NCI-H146 treated with DMSO at 0.1 percent for 48 hours (cell line): ENCODE measurements around the gene LYSMD1.
A peak's percentile ranks its signal among the peaks of the same experiment; 100 is the strongest.

Source experiments
- DNase-seq: peaks from one replicate; lab custom pipeline; 2025; ENCODE audit not compliant: unreplicated experiment; lab: John Stamatoyannopoulos, UW

LYSMD1 gene

DNA sequence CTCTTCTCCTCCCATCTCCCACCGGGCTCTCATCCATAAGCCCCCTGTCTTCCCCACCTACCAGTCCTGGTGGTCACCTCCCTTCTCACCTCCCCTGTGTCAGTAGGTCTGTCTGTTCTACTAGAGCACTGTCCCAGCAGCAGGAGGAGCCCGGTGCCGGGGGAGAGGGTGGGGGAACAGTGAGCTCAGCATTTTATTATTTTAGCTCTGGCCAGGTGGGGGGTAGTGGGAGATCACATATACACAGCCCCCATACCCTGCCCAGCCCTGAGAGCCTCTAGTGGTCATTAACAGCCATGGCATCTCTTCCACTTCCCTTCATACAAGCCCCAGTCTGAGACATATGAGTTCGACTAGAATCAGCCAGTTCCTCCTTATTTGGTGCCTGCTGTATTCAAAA, 10.2 kb upstream of the LYSMD1 start, which contains the start of gene TMOD4:
TSS of gene TMOD4 (minus strand) at position 119 of the 400 bp plus-strand sequence. CDS start 1,106 bp downstream, outside the sequence.
- no peak for DNase-seq

DNA sequence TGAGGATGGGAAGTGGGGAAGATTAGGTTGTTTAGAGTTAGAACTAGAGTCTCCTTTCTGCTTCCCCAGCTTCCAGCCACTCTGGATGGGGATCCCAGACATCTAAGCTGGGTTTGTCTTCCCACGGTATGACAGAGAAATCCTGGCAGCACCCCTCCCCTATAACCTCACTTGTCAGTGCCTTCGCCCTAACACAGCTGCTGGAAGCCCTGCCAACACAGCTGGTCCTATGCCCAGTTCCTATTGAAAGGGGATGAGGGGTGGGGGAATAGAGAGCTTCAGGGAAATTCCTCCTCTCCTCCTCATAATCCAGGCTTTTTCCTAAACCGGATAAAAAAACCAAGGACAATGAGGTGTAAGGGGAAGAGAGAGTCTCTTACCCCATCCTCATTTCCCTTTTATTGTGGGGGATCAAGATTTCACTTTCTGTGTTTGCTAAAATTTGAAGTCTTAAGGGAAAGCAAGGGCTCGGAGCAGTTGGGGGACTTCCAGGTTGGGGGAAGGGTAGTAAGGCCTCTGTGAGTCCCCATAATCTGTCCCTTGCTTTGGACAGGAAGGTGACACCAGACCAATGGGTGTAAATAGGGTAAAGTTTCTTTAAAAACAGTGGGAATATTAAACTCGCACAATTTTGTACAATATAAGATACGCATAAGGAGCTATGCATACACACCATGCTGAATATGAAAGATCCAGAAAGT, 9.5 kb upstream of the LYSMD1 start:
- DNase-seq: no peak

DNA sequence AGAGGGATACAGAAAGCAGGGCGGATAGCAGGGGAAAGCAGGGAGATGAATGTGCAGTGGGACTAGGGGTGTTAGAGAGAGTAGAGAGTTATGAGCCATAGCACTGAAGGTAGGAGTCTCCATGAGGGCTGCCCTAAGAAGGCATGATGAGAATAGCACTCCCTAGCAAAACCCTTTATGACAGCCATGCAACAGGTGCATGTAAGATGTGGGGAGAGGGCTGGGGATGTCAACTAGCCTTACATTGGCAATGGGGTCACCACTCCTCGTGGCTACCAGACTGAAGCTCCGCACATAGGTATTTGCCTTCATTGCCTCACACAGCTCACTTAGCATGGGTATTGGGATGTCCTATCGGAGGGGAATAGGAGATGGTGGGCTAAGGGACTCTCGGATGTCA, 5.5 kb upstream of the LYSMD1 start:
- no peak for DNase-seq

DNA sequence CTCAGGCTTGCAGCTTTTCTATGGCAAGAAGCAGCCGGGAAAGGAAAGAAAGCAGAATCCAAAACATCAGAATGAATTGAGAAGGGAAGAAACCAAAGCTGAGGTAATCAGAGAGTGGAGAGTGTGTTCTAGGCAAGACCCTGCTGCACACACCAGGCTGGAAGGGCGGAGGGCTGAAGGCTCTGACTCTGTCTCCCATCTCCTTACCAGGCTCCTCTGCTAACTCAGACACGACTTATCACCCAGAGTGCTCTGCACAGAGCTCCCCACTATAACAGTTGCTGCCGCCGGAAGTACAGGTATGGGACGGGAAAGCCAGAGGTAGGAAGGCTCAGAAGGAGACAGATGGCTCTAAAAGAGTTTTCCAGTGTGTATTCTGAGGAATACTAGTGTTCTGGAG, 1.4 kb upstream of the LYSMD1 start:
- DNase-seq: no peak

DNA sequence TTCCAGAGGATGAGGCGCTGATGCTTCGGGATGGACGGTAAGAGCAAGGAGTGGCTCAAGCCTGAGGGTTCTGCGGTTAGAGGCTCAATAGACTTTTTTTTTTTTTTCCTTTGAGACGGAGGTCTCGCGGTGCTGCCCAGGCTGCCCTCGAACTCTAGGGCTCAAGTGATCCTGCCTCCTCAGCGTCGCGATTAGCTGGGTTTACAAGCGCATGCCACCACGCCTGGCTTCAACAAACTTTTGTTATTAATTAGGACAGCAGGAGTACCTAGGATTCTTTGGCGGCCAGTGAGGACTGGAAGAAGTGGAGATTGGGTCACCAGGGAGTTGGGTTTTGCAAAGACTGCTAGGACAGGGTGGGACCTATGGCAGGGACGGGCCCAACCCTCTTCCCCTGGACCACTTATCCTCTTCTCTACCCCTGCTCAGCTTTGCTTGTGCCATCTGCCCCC, 829 bp upstream of the LYSMD1 start:
- peak; percentile 35 for DNase-seq

DNA sequence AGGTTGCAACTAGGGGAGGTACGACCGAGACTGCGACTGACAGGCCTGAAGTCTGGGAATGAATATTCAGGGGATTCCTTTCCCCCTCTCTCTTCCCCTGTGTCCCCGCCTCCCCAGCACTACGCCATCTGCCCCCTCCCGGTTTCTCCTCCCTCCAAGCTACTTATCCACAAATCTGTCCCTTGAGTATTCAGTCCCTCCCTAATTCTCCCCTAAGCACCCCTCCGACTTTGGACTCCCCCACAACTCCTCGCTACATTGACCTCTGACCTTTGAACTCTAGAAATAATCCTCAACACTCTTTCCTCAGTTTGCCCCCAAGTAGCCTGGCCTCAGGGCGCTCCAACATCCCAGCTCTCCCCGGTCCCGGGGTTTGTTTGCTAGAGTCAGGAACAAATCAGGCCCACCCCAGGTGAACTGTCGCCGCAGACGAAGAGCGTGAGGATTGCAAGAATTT, 393 bp downstream of the LYSMD1 start:
- peak; percentile 37 for DNase-seq

DNA sequence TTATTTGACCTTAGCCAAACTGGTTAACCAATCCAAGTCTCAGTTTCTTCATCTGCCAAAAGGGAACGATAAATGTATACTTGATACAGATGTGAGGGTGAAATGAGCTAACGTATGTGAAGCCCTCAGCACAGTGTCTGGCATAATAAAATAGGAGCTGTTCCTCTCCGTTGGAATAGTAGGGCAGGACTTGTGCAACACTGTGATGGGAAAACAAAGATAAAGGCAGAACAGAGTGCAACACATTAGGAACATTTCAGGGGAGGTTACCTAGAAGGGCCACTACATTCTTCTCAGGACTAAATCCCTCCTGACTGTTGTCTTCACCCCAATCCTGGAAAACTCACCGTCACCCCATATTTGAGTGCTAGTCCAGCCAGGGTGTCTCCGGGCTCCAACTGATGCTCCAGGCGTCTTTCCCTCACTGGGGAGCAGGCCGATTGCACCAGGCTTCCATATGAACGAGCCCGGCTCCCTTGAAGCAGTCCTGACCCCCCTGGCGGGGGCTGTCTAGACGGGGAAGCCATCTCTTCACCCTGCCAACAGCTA, 896 bp downstream of the LYSMD1 start:
- DNase-seq: no peak

DNA sequence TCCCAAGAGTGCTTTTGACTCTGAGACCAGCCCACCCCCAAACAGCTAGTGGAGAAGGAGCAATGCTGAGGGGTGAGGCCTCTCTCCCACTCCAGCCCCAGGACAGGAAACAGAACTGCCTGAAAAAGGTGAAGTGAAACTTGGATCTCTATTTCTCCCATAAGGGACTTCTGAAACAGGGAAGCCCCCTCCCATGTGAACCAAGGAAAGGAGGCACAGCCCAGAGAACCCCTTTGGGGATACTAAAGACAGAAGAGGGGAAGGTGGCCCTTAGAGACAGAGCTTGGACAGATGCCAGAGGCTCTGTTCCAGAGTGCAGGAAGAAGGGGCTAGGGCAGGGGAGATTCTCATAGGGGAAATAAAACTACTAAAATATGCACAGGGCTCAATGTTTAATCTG, 6.3 kb downstream of the LYSMD1 start:
- DNase-seq: no peak

DNA sequence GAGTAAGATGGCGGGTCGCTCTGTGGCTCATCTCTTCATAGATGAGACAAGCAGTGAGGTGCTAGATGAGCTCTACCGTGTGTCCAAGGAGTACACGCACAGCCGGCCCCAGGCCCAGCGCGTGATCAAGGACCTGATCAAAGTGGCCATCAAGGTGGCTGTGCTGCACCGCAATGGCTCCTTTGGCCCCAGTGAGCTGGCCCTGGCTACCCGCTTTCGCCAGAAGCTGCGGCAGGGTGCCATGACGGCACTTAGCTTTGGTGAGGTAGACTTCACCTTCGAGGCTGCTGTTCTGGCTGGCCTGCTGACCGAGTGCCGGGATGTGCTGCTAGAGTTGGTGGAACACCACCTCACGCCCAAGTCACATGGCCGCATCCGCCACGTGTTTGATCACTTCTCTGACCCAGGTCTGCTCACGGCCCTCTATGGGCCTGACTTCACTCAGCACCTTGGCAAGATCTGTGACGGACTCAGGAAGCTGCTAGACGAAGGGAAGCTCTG, 6.9 kb downstream of the LYSMD1 start:
- no peak for DNase-seq

DNA sequence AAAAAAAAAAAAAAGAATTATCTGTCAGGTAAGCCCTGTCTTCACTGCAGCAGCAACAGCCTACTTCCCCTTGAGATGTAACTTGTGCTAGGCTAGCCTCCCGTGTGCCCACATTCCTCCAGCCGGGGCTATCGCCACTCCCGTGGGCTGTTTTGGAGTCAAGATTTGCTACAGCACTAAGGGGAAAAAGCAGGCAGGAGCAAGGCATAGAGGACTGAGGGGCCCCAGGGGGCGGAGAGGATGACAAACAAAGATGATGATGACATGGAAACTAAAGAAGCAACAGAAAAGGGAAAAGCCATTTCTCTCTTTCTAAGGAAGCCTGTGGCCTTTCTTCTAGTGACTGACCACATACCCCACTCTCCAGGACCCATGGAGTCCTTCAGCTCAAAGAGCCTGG, 7.4 kb downstream of the LYSMD1 start:
- DNase-seq: no peak

DNA sequence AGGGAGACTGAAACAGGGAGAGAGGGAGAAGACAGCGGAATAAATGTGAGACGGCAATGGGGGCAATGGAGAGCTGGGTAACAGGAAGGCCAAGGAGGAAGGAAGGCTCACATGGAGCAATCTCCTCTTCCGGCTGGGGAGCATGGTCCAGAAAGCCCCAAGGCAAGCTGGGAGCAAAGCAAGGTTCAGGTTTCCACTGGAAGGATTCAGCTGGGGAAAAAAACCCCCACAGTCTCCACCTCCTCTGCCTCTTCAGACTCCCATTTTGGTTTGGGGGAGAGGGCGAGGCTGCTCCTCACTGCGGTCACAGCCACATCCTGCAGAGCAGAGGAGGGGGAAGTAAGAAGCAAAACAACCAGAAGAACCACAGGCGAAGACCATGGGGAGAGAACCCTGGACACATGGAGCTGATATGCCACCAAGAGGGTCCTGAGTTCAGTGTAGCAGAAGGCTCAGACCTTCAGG, 8.6 kb downstream of the LYSMD1 start:
- no peak for DNase-seq

DNA sequence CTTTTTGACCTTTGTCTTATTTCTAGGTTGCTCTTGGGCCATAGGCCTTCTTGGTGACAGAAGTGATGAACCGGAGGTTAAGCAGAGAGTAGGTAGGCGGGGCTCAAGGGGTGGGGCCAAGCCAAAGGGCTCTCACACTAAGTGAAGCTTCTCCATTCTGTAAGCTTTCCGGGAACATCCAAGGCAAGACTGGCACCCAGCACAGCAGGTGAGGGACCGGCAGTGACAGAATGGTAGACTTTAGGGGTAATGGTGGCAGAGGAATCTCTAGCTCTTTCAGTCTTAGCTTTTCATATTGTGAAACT, 9.2 kb downstream of the LYSMD1 start, which contains the start of gene TNFAIP8L2:
TSS of gene TNFAIP8L2 (plus strand) at position 135 of the 305 bp plus-strand sequence. CDS start 2,049 bp downstream, outside the sequence.
- no peak for DNase-seq

DNA sequence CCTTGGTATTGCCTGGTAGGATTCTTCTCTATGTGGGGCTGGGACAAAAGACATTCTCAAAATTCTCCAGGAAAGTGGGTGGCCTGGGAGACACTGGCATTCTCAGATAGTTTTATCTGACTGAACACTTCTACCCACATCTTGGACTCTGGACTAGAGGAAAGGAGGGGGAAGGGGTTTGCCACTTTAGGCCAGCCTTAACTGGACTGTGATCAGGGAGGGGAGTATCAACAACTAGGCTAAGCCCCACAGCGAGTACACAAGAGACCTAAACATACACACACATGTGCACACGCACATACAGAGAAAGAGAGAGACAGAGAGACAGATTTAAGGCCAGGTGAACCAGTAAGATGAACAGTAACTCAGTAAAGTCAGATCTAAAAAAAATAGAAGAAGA, 18.0 kb downstream of the LYSMD1 start:
- DNase-seq: no peak

DNA sequence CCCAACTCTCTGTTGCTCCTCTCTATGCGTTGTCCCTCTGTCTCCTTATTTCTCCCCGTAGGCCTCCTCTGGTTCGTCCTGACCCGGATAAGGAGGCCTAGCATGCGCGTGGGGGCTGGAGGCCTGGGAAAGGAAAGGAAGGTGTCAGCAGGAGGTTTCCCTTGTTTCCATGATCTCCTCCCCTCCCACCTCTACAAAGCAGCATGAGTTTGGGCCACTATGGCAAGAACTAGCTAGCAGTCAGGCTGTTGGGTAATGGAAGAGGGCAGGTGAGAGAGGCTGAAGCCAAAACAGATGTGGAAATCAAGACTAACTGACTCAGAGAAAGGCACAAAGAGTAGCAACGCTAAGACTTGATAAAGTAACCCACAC, 18.6 kb downstream of the LYSMD1 start:
- DNase-seq: no peak

DNA sequence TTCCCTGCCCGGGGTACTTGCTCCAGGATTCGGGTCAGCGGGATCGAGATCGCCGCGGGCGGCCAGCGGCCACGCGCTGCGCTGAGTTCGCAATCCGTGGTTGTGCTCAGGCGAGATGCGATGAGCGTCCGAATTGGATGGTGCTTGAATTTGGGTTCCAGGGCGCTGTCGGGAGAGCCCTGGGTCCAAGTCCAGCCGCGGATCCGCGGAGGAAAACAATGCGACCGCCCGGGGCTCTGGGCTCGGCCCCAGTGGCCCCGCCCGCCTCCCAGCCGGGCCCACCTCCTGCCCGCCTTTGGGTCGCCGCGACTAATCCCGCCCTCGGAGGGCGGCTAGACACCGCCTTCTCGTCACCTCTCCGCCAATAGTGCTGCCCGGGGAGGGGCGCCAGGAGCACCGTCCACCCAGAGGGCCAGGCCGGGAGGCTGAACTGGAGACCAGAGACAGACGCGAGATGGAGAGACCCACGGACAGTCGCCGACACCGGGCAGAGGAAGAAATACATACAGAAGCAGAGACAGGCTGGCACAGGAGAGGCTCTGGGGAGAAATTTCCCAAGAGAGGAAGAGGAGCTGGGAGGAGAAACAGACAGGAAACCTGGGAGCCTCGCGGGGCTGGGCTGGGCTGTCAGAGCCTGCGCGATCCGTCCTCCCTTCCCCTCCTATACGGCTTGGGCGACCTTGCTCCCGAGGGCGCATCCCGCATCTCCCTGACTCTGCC, 19.1 kb downstream of the LYSMD1 start, which contains the start of gene SEMA6C:
TSS of gene SEMA6C (minus strand) at position 220 of the 720 bp plus-strand sequence. CDS start 4,010 bp downstream, outside the sequence.
- peak; percentile 85 for DNase-seq

DNA sequence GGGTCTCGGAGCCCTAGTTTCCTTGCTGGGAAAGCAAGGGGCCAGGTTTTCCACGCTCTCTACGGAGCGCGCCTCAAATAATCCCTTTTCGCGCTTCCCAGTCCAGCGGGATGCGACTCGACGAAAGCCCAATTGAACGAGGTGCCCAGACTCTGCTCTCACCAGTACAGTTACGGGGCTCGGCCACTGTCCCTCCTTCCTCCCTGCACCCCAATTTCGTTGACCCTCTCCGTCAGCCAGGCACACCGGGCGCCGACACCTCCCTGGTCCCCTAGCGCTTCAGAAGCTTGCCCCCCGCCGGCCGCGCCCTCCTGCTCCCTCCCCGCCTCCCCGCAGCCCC, 19.7 kb downstream of the LYSMD1 start:
- DNase-seq: peak; percentile 47

DNA sequence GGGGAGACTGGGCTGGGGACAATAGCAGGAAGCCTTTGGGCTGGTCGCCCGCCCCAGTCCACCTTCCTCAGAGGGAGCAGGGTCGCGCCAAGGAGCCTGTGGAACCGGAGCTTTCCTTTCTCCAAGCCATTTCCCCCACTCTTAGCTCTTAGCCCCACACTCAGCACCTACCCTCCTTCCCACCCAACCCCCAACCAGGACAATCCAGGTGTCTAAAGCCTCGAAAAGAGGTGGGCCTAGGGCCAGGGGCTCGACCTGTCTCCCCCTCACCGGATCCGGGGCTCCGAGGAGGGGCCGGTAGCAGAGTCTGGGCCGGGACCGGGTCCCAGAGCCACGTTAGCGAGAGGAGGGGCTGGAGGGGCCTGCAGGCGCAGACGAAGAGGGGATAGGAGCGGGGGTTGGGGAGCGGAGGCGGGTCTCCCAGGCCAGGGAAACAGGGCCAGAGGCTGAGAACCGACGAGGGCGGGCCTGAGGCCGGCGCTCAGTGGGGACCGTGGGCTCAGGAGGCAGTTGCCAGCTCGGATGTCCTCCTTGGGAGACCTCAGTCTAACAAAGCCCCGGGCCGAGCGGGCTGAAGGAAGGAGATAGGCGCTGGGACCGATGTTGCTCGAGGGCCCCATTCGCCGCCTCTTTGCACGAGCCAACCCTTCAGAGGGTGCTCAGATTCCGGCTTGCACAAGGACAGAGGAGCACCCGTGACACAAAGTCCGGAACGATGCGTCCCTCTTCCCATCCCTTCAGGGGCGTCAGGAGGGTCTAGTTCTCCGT, 20.2 kb downstream of the LYSMD1 start:
- DNase-seq: no peak

DNA sequence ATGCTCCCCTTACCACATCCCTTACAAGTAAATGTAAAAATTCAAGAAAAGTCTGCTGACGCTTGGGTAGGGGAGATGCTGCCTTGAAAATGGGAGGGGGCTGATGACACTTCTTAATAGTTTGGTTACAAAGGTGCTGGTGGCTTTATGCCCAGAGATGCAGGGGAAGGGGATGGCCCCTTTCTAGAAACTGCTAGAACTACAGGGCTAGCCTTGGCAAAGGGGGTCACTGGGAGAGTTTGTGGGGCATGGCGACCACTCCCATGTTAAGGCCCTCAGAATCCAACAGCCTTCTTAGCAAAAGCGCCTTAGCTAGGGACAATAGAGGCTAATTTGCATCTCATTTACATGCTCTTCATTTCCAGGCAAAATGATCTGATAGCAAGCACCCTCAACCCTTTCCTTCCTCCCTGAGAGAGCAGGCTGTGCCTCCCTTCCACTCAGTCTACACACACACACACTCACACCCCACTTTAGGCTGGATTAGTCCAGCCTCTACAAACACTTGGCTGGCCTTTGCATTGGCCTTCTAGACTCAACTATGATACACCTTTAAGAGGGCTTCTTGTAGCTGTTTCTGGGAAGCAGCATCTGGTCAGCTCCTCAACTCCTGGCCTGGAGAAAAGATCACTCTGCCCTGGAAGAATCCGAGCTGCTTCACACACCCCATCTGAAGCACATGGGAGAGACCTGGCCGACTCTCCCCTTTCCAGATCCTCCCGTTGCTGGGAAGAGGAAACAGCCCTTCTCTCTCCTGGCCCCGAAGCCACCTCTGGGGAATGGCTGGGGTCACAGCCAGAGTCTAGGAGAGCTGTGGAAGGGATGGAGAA, 21.0 kb downstream of the LYSMD1 start:
- DNase-seq: no peak

DNA sequence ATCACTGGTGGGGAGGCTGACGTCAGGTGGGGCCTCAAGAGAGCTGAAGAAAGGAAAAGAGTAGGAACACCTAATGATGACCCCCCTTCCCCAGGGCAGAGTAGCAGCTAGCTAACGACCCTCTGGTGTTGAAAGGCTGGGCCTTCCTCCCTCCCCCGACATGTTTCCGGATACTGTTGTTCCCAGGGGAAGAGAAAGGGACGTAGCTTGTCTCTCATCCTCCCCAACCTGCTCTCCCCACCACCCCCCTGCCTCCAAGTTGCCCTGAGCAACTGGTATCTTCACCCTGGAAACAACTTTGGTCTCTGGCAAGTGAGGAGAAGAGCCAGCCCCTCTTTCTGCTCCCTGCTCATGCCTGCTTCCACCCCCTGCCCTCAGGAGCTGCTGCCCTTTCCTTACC, 21.7 kb downstream of the LYSMD1 start:
- no peak for DNase-seq

DNA sequence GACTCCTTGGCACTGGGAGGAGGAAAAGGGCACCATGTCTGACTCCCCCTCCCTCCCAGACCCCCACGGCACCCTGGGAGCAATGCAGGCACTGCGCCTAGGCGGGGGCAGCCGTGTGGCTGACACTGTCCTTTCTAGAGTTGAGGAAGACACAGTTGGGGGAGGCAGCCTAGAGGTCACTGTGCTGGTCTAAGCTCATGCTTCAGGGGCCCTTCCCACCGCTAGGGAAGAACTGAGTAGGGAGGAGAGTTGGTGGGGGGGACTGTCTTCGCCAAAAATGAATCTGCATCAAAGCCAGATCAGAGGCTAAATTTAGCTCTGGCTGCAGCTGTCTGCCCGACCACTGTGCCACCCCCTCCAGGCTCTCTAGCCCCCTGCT, 22.7 kb downstream of the LYSMD1 start:
- no peak for DNase-seq
